GM21390 (cell line): ENCODE measurements around the gene SGO2.

Experiments used
- ATAC-seq: cut with Tn5 transposase; IDR thresholded peaks from one replicate; pipeline ENCODE4 v1.9.1; 2021; ENCODE audit not compliant: unreplicated experiment

SGO2 gene, protein sequence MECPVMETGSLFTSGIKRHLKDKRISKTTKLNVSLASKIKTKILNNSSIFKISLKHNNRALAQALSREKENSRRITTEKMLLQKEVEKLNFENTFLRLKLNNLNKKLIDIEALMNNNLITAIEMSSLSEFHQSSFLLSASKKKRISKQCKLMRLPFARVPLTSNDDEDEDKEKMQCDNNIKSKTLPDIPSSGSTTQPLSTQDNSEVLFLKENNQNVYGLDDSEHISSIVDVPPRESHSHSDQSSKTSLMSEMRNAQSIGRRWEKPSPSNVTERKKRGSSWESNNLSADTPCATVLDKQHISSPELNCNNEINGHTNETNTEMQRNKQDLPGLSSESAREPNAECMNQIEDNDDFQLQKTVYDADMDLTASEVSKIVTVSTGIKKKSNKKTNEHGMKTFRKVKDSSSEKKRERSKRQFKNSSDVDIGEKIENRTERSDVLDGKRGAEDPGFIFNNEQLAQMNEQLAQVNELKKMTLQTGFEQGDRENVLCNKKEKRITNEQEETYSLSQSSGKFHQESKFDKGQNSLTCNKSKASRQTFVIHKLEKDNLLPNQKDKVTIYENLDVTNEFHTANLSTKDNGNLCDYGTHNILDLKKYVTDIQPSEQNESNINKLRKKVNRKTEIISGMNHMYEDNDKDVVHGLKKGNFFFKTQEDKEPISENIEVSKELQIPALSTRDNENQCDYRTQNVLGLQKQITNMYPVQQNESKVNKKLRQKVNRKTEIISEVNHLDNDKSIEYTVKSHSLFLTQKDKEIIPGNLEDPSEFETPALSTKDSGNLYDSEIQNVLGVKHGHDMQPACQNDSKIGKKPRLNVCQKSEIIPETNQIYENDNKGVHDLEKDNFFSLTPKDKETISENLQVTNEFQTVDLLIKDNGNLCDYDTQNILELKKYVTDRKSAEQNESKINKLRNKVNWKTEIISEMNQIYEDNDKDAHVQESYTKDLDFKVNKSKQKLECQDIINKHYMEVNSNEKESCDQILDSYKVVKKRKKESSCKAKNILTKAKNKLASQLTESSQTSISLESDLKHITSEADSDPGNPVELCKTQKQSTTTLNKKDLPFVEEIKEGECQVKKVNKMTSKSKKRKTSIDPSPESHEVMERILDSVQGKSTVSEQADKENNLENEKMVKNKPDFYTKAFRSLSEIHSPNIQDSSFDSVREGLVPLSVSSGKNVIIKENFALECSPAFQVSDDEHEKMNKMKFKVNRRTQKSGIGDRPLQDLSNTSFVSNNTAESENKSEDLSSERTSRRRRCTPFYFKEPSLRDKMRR

DNA sequence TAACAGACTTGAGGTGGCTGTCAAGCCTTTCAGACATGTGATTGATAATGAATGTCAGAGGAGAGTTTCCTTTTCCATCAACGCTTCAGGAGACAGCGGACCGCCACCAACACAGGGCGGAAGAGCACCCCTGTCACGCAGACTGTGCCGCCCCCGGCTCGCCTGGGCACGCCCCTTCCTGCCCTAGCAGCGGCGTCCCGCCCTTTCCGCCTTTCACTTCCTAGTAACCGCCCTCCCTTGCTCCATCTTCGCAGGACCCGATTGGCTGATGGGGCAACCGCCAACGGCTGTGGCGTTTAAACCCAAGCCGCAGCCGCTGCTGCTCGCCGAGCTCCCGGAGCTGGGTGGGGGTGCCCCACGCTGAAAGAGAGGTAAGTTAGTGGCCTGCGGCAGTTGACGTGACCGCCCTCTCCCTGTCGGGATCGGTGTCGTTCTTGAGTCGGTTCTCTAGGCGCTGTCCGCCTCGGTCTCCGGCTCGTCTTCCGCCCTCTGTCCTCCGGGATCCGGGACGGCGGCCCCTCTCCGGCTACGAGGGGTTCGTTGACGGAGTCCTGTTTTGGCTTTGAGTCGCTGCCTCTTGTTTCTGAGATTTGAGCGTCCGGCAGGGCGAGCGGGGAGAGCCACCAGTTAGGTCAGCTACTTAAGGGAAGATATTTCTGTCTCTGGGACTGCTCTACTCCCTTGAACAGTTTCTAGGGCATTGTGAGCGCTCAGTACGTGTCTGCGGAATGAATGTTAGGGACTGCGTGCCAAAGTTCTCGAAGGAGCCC, at the start of gene SGO2:
Gene SGO2 (plus strand): TSS at position 326 of the 770 bp plus-strand sequence. CDS start 6,769 bp downstream, outside the sequence.
- ATAC-seq, result peak; percentile 100

DNA sequence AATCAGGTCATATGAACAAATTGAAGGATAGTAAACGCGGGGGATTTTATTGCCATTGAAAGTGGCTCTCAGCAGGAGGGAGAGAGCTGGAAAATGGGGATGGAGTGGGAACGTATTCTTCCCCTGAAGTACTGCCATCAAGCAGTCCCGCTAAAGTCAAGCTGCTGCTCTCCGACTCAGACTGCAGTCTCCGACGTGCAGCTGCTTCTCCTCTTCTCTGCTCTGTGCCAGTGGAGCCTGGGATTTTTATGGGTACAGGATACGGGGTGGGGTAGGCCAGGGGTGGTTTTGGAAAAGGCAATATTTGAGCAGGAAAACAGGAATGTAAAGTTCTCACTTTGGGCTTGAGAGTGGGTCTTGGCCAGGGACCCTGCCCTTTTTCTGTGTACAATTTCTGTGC, 49.2 kb upstream of the SGO2 start:
- no peak for ATAC-seq

DNA sequence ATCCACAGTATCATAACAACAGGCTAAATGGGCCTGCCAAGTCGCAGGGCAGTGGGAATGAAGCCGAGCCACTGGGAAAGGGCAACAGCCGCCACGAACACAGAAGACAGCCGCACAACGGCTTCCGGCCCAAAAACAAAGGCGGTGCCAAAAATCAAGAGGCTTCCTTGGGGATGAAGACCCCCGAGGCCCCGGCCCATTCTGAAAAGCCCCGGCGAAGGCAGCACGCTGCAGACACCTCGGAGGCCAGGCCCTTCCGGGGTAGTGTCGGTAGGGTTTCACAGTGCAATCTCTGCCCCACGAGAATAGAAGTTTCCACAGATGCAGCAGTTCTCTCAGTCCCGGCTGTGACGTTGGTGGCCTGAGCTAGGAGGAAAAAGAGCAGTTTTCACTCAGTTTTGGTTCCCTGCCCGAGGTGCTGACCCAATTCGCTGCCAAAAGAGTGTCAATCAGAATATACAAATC, 48.3 kb upstream of the SGO2 start:
- no peak for ATAC-seq

DNA sequence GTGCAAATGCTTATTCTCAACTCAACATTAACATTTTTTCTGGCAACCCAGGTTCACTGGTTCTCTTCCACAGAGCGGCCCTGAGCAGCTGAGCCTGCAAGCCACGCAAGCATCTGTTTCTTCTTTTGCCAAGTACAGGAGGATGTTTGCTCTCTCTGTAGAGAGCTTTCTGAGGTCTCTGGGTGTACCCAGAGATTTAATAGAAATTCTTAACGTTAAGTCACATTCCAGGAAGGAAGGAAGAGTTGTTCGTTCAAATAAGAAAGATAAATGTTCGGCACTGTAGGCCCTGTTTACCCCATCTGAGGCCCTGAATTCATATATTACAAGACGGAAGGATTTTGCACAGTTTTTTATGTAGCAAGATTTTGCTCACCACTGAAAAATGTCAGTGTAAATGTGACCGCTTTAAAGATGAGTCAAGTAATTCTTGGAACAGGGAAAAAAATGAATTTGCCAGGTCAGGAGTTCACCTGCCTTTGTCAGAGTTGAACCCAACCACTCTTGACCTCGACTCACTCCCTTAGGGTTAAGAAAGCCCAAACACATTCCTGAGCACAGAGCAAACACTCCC, 46.2 kb upstream of the SGO2 start:
- no peak for ATAC-seq

DNA sequence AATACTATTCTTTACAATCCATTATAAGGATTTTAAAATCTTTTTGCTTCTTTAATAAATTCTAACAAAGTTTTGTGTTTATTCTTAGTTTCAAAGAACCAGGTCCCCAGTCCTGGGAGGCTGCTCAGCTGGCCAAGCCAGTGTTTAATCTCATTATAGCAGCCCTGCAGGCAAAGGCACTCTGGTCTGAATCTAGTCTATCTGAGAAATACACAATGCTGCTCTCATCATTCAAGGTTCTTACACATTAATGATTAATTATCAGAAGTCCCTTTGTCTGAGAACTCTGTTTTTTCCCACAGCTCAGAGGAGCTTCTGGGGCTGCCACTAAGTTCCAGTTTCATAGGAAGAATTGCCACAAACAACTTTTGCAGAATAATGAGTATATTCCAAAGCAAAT, 43.8 kb upstream of the SGO2 start:
- ATAC-seq, result peak; percentile 57

DNA sequence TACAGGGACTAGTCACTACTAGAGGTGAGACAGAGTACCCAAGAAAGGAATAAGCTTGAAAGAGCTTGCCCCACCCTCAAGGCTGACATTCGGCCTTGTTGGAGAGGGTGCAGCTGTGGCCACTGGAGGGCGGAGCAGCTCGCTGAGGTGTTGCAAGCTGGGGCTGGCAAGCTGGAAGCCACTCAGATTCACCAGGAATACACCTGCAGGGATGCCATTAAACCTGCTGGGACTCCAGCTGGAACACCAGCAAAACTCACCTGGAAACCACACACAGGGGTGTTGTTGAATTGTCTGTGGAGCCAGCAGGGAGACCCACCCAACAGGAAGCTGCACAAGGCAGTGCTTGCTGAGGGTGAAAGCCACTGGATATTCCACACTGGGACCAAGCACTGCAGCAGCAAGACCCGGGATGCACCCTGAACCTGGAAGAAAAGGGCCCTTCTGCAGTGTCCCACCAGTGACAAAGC, 42.2 kb upstream of the SGO2 start:
- peak; percentile 45 for ATAC-seq

DNA sequence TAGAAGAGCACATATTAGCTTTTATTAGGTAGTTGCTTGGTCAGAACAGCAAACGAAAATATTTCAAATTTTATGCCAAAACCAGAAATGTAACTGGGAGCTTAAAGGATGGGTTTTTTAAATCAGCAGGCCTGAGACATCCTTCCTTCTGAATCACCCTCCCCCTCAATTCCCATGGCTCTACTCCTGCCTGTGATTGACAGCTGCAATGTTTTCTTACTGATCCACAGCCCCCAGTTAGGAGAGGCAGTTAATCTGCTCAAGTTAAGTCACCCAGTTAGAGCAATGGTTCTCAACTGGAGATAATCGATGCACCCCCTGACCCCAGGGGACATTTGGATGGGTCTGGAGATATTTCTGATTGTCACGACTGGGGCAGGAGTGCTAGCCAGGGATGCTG, 41.1 kb upstream of the SGO2 start:
- no peak for ATAC-seq

DNA sequence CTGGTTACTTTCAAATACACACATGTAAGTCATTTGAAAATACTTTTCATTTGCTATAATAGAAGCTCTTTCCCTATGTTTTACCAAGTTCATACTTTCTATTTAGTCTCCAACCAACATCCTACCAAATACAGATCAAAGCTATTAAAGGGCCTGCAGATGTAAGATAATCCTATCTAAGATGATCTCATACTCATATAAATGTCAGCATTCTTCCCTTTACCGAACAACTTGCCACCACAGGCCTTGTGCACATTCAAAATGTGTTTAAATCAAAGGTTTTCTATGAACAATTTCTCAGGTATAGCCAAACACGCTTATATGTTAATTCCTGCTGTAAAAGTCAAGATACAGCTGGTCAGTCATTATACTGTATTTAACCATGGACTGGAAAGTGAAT, 39.5 kb upstream of the SGO2 start:
- ATAC-seq, result no peak

DNA sequence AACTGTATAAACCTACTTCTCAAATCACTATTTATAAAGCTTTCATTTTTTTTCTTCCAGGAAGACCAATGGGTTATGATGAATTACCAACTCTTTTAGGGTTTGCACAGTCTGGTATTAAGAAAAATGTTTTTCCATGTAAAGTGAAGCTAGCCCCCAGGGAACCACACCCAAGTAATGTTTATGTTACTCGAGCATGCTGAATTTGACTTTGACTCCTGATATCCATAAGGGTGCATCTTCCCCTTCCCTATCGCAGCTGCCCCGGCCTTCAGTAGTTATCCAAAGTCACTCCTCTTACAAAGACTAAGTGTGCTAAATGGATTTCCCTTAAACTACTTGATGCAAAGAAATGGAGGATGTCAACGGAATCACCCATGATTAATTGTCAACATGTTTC, 37.8 kb upstream of the SGO2 start:
- no peak for ATAC-seq

DNA sequence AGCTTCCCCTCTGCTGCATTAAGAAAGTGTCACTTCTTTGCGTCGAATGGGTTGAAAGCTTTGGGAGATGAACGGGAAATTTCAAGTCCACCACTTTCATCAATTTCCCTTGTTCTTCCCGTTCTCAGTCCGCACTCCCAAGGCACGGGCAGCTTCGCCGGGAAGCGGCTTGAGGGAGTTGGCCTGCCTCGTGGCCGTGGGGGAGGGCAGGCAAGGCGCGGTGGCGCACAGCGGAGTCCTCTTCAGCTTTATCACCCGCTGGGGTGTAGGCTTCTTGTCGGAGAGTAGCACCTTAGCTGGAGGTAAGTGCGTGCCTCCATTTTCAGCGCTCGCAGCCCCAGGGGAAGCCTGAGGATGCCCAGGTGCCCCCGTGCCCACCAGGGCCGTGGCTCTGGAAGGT, 36.0 kb upstream of the SGO2 start:
- no peak for ATAC-seq

DNA sequence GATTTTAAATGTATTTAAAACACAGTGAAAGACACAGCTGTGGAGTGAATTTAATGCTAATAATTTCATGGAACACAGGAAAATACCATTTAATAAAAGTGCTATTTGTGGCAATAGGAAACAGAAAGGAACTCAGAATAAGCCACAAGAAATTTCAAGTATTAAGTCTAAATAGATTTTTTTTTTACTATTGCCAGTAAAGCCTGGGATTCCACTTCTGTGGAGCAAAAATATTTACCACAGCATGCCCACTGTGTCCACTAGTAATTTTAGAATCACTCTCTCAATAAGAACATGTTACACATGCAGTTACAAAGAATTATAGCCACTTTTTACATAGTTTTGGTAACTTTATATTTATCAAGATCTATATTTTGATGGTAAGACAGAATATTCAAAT, 33.4 kb upstream of the SGO2 start:
- ATAC-seq, result no peak

DNA sequence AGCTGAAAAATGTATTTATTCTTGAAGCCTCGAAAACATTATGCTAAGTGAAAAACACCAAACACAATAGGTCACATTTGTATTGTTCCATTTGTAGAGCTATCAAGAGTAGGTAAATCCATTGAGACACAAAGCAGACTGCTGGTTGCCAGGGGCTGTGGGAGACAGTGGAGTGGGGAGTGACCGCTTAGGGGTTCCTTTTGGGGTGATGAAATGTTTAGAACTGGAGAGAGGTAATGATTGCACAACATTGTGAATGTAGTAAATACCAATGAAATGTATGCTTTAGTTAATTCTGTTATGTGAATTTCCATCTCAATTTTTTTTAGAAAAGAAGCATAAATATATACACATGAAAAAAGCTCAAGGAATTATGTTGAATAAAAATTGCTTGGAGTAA, 32.0 kb upstream of the SGO2 start:
- ATAC-seq, result no peak

DNA sequence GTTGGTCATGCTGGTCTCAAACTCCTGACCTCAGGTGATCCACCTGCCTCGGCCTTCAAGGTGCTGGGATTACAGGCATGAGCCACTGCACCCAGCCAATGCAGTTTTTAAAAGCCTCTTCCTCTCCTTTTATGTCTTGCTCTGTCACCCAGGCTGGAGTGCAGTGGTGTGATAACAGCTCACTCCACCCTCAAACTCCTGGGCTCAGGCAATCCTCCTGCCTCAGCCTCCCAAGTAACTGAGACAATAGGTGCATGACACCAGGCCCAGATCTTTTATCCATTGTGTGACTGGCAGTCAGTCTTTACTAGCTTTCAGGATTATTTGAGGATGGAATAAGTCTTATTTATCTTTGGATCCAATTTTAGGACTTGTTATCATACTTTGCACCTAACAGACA, 29.3 kb upstream of the SGO2 start:
- no peak for ATAC-seq

DNA sequence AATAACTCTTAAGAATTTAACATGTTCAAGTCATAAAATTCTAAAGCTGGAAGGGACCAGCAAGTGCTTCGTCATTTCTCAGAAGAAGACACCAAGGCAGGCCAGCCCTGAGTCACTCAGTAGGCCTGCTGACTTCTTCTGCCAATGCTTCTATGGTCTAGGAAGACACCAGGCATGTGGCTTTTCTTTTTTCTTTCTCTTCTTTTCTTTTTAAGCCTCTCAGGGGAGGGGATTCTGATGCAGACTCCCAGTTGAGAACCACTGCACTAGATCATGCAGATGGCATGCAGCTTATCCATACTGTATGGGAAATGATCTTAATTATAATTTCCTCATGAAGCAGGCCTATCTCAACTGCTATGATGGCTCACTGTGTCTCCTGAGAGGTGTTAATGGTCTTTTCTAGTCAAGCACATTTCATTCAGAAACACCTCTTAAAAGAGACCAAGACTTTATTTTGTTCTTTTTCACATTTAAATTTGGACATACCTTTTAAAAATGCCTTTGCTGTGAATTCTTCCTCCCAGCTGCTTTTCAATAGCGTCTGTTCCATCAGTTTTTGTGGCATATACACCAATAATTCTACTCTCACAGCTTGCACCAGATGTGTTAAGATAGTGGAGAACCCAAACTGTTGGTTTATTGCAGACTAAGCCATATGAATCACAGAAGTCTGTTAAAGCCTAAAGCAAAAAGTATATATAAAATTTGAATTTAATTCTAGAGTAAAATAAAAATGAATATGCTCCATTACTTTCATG, 27.4 kb upstream of the SGO2 start:
- ATAC-seq, result no peak

DNA sequence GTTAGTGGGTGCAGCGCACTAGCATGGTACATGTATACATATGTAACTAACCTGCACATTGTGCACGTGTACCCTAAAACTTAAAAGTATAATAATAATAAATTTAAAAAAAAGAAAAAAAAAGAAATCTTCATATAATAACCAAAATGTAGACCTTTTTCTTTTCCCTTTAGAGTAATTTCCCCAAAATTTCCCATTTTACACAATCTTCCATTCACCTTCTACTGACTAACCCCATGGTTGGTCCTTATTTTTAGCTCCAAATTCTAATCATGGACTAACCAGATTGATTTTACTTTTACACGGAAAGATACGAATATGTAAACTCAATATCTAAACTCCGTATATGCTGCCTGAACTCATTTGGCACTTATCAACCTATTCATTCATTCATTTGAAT, 23.8 kb upstream of the SGO2 start:
- no peak for ATAC-seq

DNA sequence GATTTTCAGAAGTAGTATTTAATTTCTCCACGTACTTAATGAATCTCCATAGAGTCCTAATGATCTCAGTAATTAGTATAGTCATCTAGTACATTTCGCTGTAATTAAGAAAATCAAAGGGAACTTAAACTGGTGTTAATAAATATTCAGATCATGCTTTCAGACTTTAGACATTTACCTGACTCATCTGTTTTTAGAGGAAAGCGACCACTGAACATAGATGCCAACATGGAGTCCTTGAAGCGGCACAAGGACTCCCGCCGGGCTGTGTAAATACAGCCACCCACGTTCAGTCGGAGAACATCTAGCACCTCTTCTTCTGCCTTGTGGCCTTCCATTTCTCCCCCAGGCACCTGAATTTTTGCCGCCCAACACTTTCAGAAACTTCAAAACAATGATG, 19.3 kb upstream of the SGO2 start:
- no peak for ATAC-seq

DNA sequence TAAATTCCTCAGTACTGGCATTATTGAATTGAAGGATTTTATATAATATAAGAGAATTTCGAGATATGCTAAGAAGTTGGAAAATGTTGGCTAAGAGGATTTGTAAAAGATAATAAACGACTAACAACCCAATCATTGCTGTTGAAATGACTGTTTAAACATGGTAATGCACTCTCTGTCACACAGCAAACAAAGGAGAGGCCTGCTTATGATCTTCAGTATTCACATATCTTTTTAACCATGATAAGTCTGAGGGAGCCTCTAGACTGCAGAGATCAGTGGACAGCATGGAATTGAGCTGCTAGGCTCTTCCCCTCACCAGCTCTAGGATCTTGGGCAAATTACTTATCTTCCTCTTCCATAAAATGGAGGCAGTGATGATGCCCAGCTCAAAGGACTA, 18.8 kb upstream of the SGO2 start:
- ATAC-seq, result no peak

DNA sequence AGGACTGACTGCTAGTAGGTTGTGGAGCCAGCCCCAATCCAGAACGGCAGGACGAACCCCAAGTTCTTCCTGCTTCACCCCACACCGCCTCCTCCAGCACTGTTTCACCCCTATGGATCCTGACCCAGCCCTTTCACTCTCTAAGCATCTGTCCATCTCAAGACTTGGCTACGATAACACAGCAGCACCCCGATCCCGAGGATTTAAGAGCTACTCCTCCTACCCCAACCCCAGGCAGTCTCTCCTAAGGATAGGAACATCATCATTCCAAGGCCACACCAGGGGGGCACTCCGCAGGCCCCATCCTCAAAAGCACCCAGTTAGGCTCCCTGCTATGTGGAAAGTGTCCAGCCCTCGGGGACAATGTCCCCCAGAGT, 16.8 kb upstream of the SGO2 start:
- peak; percentile 8 for ATAC-seq
